Inflammatory macrophage (primary cell): ENCODE results near the gene ENPP7.

Experiments
- DNase-seq, 2 donors: peaks; one replicate each; pipeline ENCODE4 v3.0.0-alpha.2; 2020 to 2022

Gene ENPP7

DNA sequence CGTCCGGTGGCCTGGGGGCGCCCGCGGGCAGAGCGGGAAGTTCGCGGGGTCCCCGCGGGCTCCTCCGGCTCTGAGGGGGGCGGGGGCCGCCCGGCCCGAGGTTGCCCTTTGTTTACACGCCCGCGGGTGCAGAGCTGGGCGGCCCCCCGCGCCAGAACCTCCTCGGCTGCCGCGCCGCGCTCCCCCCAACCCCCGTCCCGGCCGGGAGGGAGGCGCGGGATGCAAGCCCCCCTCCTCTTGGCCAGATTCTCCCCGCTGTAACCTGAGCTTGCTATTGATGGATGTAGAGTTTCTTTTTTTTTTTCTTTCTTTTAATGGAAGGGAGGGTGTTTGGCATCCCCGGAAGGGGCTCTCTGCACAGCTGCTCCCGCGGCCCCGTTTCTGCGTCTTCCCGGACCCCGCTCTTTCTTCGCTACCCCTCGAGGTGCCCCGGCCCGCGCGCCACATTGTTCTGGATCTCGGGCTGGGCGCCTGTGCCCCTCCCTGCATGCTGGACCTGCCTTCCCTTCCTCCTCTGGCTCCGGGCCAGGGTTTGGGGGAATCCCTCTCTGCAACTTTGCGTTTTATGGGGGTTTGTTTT is 47.9 kb downstream of the ENPP7 start:
- DNase-seq, result no peak

GRCh38 chr17:79779084-79779529 is 48.4 kb downstream of the ENPP7 start:
- no peak for DNase-seq

- no peak for DNase-seq
Measured at GRCh38 chr17:79779661-79780365, 49.1 kb downstream of the ENPP7 start.

- no peak for DNase-seq
Measured at GRCh38 chr17:79781012-79781650, 50.4 kb downstream of the ENPP7 start.

DNA sequence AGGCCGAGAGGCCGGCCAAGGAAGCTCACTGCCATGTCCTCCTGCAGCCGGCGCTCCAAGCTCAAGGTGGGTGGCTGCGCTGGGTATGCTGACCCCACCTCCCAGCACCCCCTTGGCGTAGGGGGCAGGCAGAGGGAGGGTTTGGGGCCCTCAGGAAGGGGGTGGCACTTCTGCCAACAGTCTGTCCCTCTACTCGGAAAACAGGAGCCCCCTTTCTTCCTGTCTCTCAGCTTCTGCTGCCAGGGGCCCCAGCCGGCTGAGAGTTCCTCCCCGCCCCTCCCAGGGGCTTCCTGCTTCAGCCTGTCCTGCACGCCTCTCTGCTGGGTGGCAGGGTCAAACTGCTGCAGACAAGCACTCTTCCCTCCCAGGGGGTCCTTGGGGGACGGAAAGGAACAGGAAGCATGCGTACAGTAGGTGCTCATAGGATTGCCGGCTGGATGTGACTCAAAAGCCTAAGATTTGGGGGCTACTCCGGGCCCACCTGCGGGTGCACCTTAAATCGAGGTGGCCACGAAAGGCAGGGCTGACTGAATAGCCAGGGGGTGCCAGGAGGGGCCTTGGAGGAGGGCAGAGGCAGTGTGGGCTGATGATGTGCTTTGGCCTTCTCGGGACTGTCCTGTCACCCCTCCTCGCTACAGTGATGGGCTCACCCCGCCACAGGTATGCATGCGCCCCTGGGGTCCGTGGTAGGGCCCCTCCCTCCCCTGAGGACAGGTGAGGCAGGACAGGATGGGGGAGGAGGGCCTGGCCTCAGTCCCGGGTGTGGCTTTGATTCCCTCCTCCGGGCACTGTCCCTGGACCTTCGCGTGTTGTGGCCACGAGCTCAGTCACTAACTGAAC is 51.2 kb downstream of the ENPP7 start:
- DNase-seq, result no peak

DNA sequence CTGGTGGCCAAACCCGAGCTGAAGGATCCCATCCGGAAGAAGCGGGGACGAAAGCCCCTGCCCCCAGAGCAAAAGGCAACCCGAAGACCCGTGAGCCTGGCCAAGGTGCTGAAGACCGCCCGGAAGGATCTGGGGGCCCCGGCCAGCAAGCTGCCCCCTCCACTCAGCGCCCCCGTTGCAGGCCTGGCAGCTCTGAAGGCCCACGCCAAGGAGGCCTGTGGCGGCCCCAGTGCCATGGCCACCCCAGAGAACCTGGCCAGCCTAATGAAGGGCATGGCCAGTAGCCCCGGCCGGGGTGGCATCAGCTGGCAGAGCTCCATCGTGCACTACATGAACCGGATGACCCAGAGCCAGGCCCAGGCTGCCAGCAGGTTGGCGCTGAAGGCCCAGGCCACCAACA is 53.1 kb downstream of the ENPP7 start:
- no peak for DNase-seq

DNA sequence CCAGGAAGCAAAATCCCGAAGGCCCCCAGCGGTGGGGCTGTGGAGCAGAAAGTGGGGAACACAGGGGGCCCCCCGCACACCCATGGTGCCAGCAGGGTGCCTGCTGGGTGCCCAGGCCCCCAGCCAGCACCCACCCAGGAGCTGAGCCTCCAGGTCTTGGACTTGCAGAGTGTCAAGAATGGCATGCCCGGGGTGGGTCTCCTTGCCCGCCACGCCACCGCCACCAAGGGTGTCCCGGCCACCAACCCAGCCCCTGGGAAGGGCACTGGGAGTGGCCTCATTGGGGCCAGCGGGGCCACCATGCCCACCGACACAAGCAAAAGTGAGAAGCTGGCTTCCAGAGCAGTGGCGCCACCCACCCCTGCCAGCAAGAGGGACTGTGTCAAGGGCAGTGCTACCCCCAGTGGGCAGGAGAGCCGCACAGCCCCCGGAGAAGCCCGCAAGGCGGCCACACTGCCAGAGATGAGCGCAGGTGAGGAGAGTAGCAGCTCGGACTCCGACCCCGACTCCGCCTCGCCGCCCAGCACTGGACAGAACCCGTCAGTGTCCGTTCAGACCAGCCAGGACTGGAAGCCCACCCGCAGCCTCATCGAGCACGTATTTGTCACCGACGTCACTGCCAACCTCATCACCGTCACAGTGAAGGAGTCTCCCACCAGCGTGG is 53.7 kb downstream of the ENPP7 start:
- DNase-seq, result no peak

- DNase-seq, result no peak
Measured at GRCh38 chr17:79785017-79785899, 54.5 kb downstream of the ENPP7 start.

DNA sequence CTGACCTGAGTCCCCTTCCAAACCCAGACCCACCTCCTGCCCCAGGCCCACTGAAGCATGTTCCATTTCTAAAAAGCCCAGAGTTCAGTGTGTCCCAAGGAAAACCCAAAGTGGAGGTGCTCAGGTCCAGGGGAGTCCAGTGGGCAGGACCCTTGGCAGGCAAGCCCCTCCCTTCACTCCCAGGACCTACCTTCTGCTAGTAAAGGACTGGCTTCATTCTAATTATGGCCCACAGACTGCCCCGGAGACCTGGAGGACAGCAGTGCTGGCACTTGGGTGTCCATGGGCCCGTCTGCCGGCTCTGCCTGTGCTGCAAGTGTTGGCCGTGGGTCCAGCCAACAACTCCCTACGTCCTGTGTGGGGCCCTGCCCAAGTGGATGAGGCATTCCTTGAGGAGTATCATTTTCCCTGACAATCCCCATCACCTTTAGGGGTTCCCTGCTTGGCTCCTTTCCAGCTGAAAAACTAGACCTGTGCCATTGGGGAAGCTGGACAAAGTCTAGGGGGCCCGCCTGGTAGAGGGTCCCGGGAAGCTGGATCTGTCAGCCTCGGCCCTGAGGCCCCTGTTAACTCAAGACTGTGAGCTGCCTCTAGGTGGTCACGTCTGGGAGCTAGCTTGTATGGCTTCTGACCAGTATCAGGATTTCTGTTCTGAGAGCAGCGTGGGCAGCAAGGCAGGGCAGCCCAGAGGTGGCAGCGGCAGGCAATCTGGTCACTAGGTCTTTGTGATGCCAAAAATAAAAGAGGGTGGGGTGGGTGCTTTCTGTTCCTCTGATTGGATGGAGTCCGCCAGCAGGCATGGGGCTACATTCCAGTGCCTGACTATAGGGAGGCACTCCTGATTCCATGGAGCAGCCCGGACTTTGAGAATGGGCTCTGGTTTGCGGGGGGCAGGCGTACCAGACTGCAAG is 55.4 kb downstream of the ENPP7 start:
- no peak for DNase-seq

GRCh38 chr17:79786930-79787643 is 56.3 kb downstream of the ENPP7 start:
- DNase-seq, result no peak

DNA sequence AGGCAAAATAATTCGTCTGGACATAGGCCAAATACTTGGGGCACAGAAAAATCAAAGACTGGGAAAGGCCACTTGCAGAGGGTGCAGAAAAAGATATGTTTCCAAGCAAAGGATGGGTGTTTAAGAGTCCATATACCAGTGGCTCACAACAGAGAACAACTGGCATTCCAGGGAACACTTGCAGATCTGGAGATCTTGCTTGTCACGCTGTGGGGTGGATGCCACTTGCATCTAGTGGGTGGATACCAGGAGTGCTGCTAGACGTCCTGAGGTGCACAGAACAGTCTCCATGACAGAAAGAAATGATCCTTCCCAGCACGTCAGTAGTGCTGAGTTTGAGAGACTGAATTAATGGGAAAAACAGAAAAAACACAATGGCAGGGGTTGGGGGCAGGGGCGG is 57.7 kb downstream of the ENPP7 start:
- DNase-seq, result no peak

- DNase-seq, result no peak
Measured at GRCh38 chr17:79788989-79789942, 58.5 kb downstream of the ENPP7 start.

- DNase-seq, result peak in 1 of 2 donors; percentile 35
Measured at GRCh38 chr17:79789943-79790804, 59.4 kb downstream of the ENPP7 start.

GRCh38 chr17:79790805-79791734 is 60.3 kb downstream of the ENPP7 start:
- DNase-seq, result no peak

- DNase-seq, result no peak
Measured at GRCh38 chr17:79791735-79792161, 61.0 kb downstream of the ENPP7 start.
